ENCODE results near the gene CDC42EP3.

- TF ChIP-seq, protein P1, sequence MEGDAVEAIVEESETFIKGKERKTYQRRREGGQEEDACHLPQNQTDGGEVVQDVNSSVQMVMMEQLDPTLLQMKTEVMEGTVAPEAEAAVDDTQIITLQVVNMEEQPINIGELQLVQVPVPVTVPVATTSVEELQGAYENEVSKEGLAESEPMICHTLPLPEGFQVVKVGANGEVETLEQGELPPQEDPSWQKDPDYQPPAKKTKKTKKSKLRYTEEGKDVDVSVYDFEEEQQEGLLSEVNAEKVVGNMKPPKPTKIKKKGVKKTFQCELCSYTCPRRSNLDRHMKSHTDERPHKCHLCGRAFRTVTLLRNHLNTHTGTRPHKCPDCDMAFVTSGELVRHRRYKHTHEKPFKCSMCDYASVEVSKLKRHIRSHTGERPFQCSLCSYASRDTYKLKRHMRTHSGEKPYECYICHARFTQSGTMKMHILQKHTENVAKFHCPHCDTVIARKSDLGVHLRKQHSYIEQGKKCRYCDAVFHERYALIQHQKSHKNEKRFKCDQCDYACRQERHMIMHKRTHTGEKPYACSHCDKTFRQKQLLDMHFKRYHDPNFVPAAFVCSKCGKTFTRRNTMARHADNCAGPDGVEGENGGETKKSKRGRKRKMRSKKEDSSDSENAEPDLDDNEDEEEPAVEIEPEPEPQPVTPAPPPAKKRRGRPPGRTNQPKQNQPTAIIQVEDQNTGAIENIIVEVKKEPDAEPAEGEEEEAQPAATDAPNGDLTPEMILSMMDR (IDR thresholded peaks at IDR 0.05): no peak
- TF ChIP-seq POLR2AphosphoS5 (IDR thresholded peaks at IDR 0.05): no peak
These were observed 33.7 kb upstream of the CDC42EP3 start for GRCh38 chr2:37705191-37705590.

Data from stomach (tissue), 4 donors.